ENCODE results near the gene ADAMTS13. TPM values are rescaled to one million over a fixed set of nuclear protein-coding genes. Genes with fewer than 3 reads are reported as not detected.

The ADAMTS13 gene
- total RNA-seq, 2 donors from 2014 or later, result 2.0 to 2.4 TPM

- Histone ChIP-seq H3K36me3 (no peaks in the 10 kb centered on the region), H3K27me3 (no peaks in the 10 kb centered on the region), H3K4me1 (peaks cover 0 to 27% of the 10 kb centered on the region in 2 donors), H3K27ac (no peak overlapping the region), H3K4me3 (no peak overlapping the region), H3K9me3 (peaks cover 0 to 12% of the 10 kb centered on the region in 2 donors)
- no peak for TF ChIP-seq CTCF (IDR thresholded peaks at IDR 0.05)
- no peak for DNase-seq (ENCODE audit: low spot score)
Measured at GRCh38 chr9:133496861-133497842, 75.0 kb downstream of the ADAMTS13 start.

- Histone ChIP-seq H3K4me3 (no peak overlapping the region), H3K27me3 (no peaks in the 10 kb centered on the region), H3K36me3 (no peaks in the 10 kb centered on the region), H3K27ac (no peak overlapping the region), H3K4me1 (peaks cover 0 to 15% of the 10 kb centered on the region in 2 donors), H3K9me3 (peaks cover 0 to 24% of the 10 kb centered on the region in 2 donors)
- TF ChIP-seq CTCF (IDR thresholded peaks at IDR 0.05), result no peak
- no peak for DNase-seq (ENCODE audit: low spot score)
Measured at GRCh38 chr9:133499132-133499891, 77.1 kb downstream of the ADAMTS13 start.

GRCh38 chr9:133499892-133500270, 77.7 kb downstream of the ADAMTS13 start:
- no peaks in the 10 kb centered on the region for H3K27me3 ChIP-seq
- H3K36me3 ChIP-seq, result no peaks in the 10 kb centered on the region
- no peak overlapping the region for H3K4me3 ChIP-seq
- no peak overlapping the region for H3K27ac ChIP-seq
- DNase-seq (ENCODE audit: low spot score), result no peak
- no peak for TF ChIP-seq CTCF (IDR thresholded peaks at IDR 0.05)
- peaks cover 0 to 24% of the 10 kb centered on the region in 2 donors for H3K9me3 ChIP-seq
- H3K4me1 ChIP-seq, result peaks cover 0 to 15% of the 10 kb centered on the region in 2 donors

GRCh38 chr9:133502112-133502511, 79.9 kb downstream of the ADAMTS13 start:
- Histone ChIP-seq H3K4me1 (peaks cover 0 to 35% of the 10 kb centered on the region in 2 donors), H3K4me3 (no peak overlapping the region), H3K27me3 (no peaks in the 10 kb centered on the region), H3K36me3 (no peaks in the 10 kb centered on the region), H3K27ac (no peak overlapping the region), H3K9me3 (peaks cover 0 to 24% of the 10 kb centered on the region in 2 donors)
- no peak for DNase-seq (ENCODE audit: low spot score)
- no peak for TF ChIP-seq CTCF (IDR thresholded peaks at IDR 0.05)

GRCh38 chr9:133505186-133505830, 83.1 kb downstream of the ADAMTS13 start:
- no peaks in the 10 kb centered on the region for H3K27me3 ChIP-seq

More at GRCh38 chr9:133505186-133505830, 83.1 kb downstream of the ADAMTS13 start:
- H3K4me3 ChIP-seq, result no peak overlapping the region
- TF ChIP-seq CTCF (IDR thresholded peaks at IDR 0.05), result no peak
- H3K27ac ChIP-seq, result peak overlapping the region; percentile 21 to 75
- no peaks in the 10 kb centered on the region for H3K36me3 ChIP-seq
- peaks cover 0 to 35% of the 10 kb centered on the region in 2 donors for H3K4me1 ChIP-seq
- DNase-seq (ENCODE audit: low spot score), result no peak
- peaks cover 0 to 24% of the 10 kb centered on the region in 2 donors for H3K9me3 ChIP-seq

Data from right atrium auricular region (tissue), 2 donors.